HepG2 (cell line): ENCODE measurements around the gene JMJD6. TPM values are rescaled to one million over a fixed set of nuclear protein-coding genes. Genes with fewer than 3 reads are reported as not detected.
A peak's percentile ranks its signal among the peaks of the same experiment; 100 is the strongest.

Experiments
- DNMT3B ChIP-seq: conservative IDR thresholded peaks from 2 replicates; pipeline ENCODE4 v1.6.1; 2016; ENCODE audit warnings: missing biosample characterization, control low read depth
- HCFC1 ChIP-seq: fragments of 150-350 bp; IDR thresholded peaks from 2 replicates; pipeline ENCODE4 v1.6.1; 2014; ENCODE audit warnings: low read depth, low read length
- HOXA5 ChIP-seq: sonication (generic); formaldehyde crosslinking; IDR thresholded peaks from 2 replicates; pipeline ENCODE4 v1.4.0; 2020; ENCODE audit warnings: missing genetic modification reagents
- KLF12 ChIP-seq: sonication (generic); formaldehyde crosslinking; IDR thresholded peaks from 2 replicates; pipeline ENCODE4 v1.4.0; 2020; ENCODE audit warnings: missing genetic modification reagents, borderline replicate concordance
- MEIS1 ChIP-seq: sonication (generic); formaldehyde crosslinking; IDR thresholded peaks from 2 replicates; pipeline ENCODE4 v1.9.0; 2021; ENCODE audit warnings: mild to moderate bottlenecking, missing genetic modification reagents, moderate library complexity, borderline replicate concordance
- SALL1 ChIP-seq: sonication (generic); formaldehyde crosslinking; IDR thresholded peaks from 2 replicates; pipeline ENCODE4 v1.8.0; 2022; ENCODE audit warnings: mild to moderate bottlenecking, missing genetic modification reagents
- SETDB1 ChIP-seq: sonication (generic); formaldehyde crosslinking; IDR thresholded peaks from 2 replicates; pipeline ENCODE4 v1.5.1; 2020; ENCODE audit warnings: missing genetic modification reagents, mild to moderate bottlenecking, borderline replicate concordance
- XBP1 ChIP-seq: sonication (generic); formaldehyde crosslinking; IDR thresholded peaks from 2 replicates; pipeline ENCODE4 v1.5.0; 2020; ENCODE audit warnings: missing genetic modification reagents
- ZNF20 ChIP-seq: sonication (generic); formaldehyde crosslinking; IDR thresholded peaks from 2 replicates; pipeline ENCODE4 v1.4.0; 2020; ENCODE audit warnings: mild to moderate bottlenecking, moderate library complexity, missing genetic modification reagents
- ZNF30 ChIP-seq: sonication (generic); formaldehyde crosslinking; IDR thresholded peaks from 2 replicates; pipeline ENCODE4 v1.5.0; 2020; ENCODE audit warnings: mild to moderate bottlenecking, missing genetic modification reagents
- ZNF570 ChIP-seq: sonication (generic); formaldehyde crosslinking; IDR thresholded peaks from 2 replicates; pipeline ENCODE4 v1.4.0; 2020; ENCODE audit warnings: mild to moderate bottlenecking, missing genetic modification reagents, borderline replicate concordance
- ZSCAN25 ChIP-seq: sonication (generic); formaldehyde crosslinking; IDR thresholded peaks from 2 replicates; pipeline ENCODE4 v1.8.0; 2022; ENCODE audit warnings: mild to moderate bottlenecking, missing genetic modification reagents
- polyA plus RNA-seq, 8 experiments: library from polyadenylated mRNA; depleted of rRNA in 3 of 8; stranded (reverse) in 7 of 8; unstranded in 1 of 8; fragments of >200 nt; fragmentation: Illumina TruSeq in 4 of 8; extraction: Trizol in 4 of 8; gene quantifications; 2 replicates each; pipeline versions ENCODE4 v1.2.1 to v1.2.3, GENCODE V29; 2011 to 2016; ENCODE audit warnings: low read depth in 4 of 8, missing spikeins in 1 of 8, mixed read lengths in 1 of 8; ENCODE audit not compliant: insufficient read depth in 1 of 8
- total RNA-seq, 5 experiments: library from RNA; depleted of rRNA; stranded (reverse); fragments of >200 nt; fragmentation: Illumina TruSeq; extraction: Trizol; gene quantifications; 2 replicates each; pipeline ENCODE4 v1.2.3, GENCODE V29; 2016; ENCODE audit warnings: low read depth in 1 of 5
- TF ChIP-seq, protein P1 (sequence below): sonication (generic); formaldehyde crosslinking; IDR thresholded peaks from 2 replicates; pipeline ENCODE4 v1.4.0; 2020; ENCODE audit warnings: missing genetic modification reagents, mild to moderate bottlenecking, borderline replicate concordance
- TF ChIP-seq, protein P2 (sequence below): sonication (generic); formaldehyde crosslinking; IDR thresholded peaks from 2 replicates; pipeline ENCODE4 v1.5.0; 2020; ENCODE audit warnings: mild to moderate bottlenecking, missing genetic modification reagents, borderline replicate concordance
- TF ChIP-seq, protein P3 (sequence below), 2 experiments: fragments of 450-650 bp in 1 of 2; sonication (generic) in 1 of 2; formaldehyde crosslinking; IDR thresholded peaks; 2 replicates each; pipeline versions ENCODE4 v1.5.0 to v1.8.0; 2020 to 2022; ENCODE audit warnings: mild to moderate bottlenecking in 1 of 2, missing genetic modification reagents in 1 of 2
- TF ChIP-seq, protein P4 (sequence below): sonication (generic); formaldehyde crosslinking; IDR thresholded peaks from 2 replicates; pipeline ENCODE4 v1.4.0; 2020; ENCODE audit warnings: mild to moderate bottlenecking, missing genetic modification reagents
- TF ChIP-seq, protein P5 (sequence below): sonication (generic); formaldehyde crosslinking; IDR thresholded peaks from 2 replicates; pipeline ENCODE4 v1.5.0; 2020; ENCODE audit warnings: mild to moderate bottlenecking, missing genetic modification reagents, moderate library complexity

The JMJD6 gene
- total and polyA plus RNA-seq, 2 of the 13 experiments (the other 11 are each of a cell fraction or from before 2014, with no cell fraction given), result 33.6 to 41.0 TPM

DNA sequence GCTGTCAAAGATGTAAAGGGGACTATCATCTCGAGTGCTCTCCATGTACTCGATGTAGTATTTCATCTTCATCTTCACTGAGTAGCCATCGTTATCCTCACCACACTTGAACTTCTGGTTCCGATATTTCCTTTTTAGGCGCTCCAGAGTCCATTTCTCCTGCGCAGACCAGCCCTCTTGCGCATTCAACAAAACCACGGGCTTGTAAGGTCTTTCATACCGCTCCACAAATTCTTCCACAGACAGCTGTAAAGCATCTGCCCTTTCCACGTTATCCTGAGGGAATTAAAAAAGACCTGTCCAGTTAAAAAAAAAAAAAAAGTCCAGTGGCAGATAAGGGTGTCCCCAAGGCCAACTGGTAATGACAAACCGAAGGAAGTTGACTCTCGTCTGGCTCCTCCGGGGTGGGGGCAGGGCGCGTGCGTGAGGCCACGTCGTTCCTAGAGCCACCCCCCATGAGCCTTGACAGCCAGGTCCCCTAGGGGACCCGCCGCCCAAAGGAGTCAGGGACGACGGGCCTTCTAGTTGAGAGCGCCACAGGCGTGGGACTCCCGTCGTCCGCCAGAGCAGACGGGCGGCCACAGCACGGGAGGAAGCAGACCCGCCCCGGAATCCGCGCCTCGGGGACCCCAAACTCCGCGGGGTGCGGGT lies 701 bp downstream of the JMJD6 start (continued):
- TF ChIP-seq, protein P1, sequence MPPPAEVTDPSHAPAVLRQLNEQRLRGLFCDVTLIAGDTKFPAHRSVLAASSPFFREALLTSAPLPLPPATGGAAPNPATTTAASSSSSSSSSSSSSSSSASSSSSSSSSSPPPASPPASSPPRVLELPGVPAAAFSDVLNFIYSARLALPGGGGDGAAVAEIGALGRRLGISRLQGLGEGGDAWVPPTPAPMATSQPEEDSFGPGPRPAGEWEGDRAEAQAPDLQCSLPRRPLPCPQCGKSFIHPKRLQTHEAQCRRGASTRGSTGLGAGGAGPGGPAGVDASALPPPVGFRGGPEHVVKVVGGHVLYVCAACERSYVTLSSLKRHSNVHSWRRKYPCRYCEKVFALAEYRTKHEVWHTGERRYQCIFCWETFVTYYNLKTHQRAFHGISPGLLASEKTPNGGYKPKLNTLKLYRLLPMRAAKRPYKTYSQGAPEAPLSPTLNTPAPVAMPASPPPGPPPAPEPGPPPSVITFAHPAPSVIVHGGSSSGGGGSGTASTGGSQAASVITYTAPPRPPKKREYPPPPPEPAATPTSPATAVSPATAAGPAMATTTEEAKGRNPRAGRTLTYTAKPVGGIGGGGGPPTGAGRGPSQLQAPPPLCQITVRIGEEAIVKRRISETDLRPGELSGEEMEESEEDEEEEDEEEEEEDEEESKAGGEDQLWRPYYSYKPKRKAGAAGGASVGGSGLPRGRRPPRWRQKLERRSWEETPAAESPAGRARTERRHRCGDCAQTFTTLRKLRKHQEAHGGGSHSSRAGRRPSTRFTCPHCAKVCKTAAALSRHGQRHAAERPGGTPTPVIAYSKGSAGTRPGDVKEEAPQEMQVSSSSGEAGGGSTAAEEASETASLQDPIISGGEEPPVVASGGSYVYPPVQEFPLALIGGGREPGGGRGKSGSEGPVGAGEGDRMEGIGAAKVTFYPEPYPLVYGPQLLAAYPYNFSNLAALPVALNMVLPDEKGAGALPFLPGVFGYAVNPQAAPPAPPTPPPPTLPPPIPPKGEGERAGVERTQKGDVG, result 0 out of 2 replicates have a peak, but pooled peaks have one; percentile 12
- TF ChIP-seq XBP1 (CRISPR knock-in tag) (no peak), MEIS1 (no peak), DNMT3B (CRISPR knock-in tag) (no peak), SETDB1 (CRISPR knock-in tag) (no peak), ZSCAN25 (no peak), KLF12 (CRISPR knock-in tag) (no peak), ZNF30 (CRISPR knock-in tag) (peak; percentile 34; the same call in 1 of the 2 replicates), SALL1 (CRISPR knock-in tag) (no peak), HOXA5 (CRISPR knock-in tag) (no peak), ZNF570 (CRISPR knock-in tag) (no peak), ZNF20 (0 out of 2 replicates have a peak, but pooled peaks have one; percentile 17), HCFC1 (no peak)
- TF ChIP-seq, protein P2, sequence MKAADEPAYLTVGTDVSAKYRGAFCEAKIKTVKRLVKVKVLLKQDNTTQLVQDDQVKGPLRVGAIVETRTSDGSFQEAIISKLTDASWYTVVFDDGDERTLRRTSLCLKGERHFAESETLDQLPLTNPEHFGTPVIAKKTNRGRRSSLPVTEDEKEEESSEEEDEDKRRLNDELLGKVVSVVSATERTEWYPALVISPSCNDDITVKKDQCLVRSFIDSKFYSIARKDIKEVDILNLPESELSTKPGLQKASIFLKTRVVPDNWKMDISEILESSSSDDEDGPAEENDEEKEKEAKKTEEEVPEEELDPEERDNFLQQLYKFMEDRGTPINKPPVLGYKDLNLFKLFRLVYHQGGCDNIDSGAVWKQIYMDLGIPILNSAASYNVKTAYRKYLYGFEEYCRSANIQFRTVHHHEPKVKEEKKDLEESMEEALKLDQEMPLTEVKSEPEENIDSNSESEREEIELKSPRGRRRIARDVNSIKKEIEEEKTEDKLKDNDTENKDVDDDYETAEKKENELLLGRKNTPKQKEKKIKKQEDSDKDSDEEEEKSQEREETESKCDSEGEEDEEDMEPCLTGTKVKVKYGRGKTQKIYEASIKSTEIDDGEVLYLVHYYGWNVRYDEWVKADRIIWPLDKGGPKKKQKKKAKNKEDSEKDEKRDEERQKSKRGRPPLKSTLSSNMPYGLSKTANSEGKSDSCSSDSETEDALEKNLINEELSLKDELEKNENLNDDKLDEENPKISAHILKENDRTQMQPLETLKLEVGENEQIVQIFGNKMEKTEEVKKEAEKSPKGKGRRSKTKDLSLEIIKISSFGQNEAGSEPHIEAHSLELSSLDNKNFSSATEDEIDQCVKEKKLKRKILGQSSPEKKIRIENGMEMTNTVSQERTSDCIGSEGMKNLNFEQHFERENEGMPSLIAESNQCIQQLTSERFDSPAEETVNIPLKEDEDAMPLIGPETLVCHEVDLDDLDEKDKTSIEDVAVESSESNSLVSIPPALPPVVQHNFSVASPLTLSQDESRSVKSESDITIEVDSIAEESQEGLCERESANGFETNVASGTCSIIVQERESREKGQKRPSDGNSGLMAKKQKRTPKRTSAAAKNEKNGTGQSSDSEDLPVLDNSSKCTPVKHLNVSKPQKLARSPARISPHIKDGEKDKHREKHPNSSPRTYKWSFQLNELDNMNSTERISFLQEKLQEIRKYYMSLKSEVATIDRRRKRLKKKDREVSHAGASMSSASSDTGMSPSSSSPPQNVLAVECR, result no peak; the same call in 1 of the 2 replicates
- TF ChIP-seq, protein P3, sequence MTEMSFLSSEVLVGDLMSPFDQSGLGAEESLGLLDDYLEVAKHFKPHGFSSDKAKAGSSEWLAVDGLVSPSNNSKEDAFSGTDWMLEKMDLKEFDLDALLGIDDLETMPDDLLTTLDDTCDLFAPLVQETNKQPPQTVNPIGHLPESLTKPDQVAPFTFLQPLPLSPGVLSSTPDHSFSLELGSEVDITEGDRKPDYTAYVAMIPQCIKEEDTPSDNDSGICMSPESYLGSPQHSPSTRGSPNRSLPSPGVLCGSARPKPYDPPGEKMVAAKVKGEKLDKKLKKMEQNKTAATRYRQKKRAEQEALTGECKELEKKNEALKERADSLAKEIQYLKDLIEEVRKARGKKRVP (CRISPR knock-in tag; IDR thresholded peaks at IDR 0.05), result no peak; a peak in 1 of 4 replicates
- TF ChIP-seq, protein P4, sequence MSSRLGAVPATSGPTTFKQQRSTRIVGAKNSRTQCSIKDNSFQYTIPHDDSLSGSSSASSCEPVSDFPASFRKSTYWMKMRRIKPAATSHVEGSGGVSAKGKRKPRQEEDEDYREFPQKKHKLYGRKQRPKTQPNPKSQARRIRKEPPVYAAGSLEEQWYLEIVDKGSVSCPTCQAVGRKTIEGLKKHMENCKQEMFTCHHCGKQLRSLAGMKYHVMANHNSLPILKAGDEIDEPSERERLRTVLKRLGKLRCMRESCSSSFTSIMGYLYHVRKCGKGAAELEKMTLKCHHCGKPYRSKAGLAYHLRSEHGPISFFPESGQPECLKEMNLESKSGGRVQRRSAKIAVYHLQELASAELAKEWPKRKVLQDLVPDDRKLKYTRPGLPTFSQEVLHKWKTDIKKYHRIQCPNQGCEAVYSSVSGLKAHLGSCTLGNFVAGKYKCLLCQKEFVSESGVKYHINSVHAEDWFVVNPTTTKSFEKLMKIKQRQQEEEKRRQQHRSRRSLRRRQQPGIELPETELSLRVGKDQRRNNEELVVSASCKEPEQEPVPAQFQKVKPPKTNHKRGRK (CRISPR knock-in tag), result no peak
- TF ChIP-seq, protein P5, sequence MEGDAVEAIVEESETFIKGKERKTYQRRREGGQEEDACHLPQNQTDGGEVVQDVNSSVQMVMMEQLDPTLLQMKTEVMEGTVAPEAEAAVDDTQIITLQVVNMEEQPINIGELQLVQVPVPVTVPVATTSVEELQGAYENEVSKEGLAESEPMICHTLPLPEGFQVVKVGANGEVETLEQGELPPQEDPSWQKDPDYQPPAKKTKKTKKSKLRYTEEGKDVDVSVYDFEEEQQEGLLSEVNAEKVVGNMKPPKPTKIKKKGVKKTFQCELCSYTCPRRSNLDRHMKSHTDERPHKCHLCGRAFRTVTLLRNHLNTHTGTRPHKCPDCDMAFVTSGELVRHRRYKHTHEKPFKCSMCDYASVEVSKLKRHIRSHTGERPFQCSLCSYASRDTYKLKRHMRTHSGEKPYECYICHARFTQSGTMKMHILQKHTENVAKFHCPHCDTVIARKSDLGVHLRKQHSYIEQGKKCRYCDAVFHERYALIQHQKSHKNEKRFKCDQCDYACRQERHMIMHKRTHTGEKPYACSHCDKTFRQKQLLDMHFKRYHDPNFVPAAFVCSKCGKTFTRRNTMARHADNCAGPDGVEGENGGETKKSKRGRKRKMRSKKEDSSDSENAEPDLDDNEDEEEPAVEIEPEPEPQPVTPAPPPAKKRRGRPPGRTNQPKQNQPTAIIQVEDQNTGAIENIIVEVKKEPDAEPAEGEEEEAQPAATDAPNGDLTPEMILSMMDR (CRISPR knock-in tag), result no peak
